Right atrium auricular region (tissue), 2 donors: ENCODE data around the gene KLHL26. TPM values are rescaled to one million over a fixed set of nuclear protein-coding genes. Genes with fewer than 3 reads are reported as not detected.

ENCODE experiments used
- DNase-seq: peaks from one replicate; pipeline ENCODE4 v3.0.0-alpha.2; 2019; ENCODE audit warnings: low spot score
- H3K27ac ChIP-seq, 2 donors: fragments of 200-600 bp; sonication (generic); 1 replicate in 1 of 2; 2 replicates in 1 of 2; pipeline ENCODE4 v1.5.1; 2016 to 2019
- H3K27me3 ChIP-seq, 2 donors: fragments of 200-600 bp; sonication (generic); one replicate each; pipeline versions ENCODE4 v1.5.1 to v1.6.0; 2017 to 2019
- H3K36me3 ChIP-seq: fragments of 200-600 bp; sonication (generic); one replicate; pipeline ENCODE4 v1.5.1; 2016
- H3K4me1 ChIP-seq, 2 donors: fragments of 200-600 bp; sonication (generic); one replicate each; pipeline versions ENCODE4 v1.5.1 to v1.6.0; 2017 to 2019
- H3K4me3 ChIP-seq, 2 donors: fragments of 200-600 bp; sonication (generic); 1 replicate in 1 of 2; 2 replicates in 1 of 2; pipeline ENCODE4 v1.5.1; 2017 to 2019; ENCODE audit warnings: mild to moderate bottlenecking in 1 of 2, moderate library complexity in 1 of 2
- H3K9me3 ChIP-seq, 2 donors: fragments of 200-600 bp; sonication (generic); one replicate each; pipeline ENCODE4 v1.5.1; 2019
- total RNA-seq, 2 donors: library from RNA; depleted of rRNA; stranded (reverse); fragments of >200 nt; gene quantifications; one replicate each; pipeline ENCODE4 v1.1.0, GENCODE V29; 2016
- TF ChIP-seq, protein P1 (sequence below), 2 donors: fragments of 200-600 bp; sonication (generic); IDR thresholded peaks; one replicate each; pipeline ENCODE4 v1.5.1; 2019; ENCODE audit warnings: antibody characterized with exemption in 2 of 2

KLHL26 gene
- total RNA-seq, 2 donors from 2014 or later, result 5.7 to 11.3 TPM

DNA sequence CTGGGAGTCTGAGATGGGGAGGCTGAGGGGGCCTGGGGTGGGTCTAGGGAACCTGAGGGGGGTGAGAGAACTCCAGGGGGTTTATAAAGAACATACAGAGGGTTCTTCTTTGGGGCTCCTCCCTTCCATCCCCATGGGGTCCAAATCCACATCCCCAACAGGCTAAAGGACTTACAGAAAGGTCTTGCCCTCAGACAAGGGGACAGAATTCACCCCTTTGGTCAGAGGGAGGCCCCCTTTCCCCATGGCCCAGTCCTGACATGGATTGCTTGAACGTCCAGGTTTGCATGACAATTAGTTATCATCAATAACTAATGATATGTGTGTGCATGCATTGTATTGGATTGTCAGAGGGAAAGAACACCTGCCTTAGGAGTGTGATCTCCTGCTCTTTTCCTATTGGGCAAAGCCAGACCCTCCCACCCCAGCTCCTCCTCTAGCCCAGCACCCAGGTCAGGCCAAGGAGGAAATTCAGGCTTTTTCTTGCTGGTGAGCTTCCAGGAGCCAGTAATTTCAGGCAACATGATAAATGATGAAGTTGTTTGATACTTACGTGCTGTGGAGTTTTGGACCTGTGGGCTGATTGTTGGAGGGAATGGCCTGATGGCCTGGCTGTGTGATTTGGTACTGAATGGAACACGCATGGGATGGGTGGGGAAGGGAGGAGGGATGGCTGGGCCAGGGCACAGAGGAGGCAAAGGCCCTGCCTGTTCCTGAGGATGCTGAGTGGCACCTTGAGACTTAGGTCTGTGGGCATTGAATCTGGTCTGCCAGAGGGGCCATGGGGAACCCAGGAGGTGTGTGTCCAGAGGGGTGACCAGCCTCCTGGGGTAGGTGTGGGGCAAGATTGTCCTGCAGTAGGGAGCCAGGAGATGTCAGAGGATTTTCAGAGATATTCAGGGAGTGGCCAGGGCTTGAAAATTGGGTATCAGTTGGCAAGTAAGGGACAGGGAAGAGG, 1.1 kb downstream of the KLHL26 start:
- no peaks in the 10 kb centered on the region for H3K36me3 ChIP-seq
- H3K27me3 ChIP-seq, result no peaks in the 10 kb centered on the region
- no peak for DNase-seq
- H3K4me1 ChIP-seq, result peaks cover 0 to 30% of the 10 kb centered on the region in 2 donors
- no peaks in the 10 kb centered on the region for H3K9me3 ChIP-seq
- peak overlapping the region; percentile 78 for H3K4me3 ChIP-seq
- TF ChIP-seq, protein P1, sequence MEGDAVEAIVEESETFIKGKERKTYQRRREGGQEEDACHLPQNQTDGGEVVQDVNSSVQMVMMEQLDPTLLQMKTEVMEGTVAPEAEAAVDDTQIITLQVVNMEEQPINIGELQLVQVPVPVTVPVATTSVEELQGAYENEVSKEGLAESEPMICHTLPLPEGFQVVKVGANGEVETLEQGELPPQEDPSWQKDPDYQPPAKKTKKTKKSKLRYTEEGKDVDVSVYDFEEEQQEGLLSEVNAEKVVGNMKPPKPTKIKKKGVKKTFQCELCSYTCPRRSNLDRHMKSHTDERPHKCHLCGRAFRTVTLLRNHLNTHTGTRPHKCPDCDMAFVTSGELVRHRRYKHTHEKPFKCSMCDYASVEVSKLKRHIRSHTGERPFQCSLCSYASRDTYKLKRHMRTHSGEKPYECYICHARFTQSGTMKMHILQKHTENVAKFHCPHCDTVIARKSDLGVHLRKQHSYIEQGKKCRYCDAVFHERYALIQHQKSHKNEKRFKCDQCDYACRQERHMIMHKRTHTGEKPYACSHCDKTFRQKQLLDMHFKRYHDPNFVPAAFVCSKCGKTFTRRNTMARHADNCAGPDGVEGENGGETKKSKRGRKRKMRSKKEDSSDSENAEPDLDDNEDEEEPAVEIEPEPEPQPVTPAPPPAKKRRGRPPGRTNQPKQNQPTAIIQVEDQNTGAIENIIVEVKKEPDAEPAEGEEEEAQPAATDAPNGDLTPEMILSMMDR (IDR thresholded peaks at IDR 0.05), result peak in 1 of 2 donors; percentile 12
- H3K27ac ChIP-seq, result peak overlapping the region; percentile 90 to 92

DNA sequence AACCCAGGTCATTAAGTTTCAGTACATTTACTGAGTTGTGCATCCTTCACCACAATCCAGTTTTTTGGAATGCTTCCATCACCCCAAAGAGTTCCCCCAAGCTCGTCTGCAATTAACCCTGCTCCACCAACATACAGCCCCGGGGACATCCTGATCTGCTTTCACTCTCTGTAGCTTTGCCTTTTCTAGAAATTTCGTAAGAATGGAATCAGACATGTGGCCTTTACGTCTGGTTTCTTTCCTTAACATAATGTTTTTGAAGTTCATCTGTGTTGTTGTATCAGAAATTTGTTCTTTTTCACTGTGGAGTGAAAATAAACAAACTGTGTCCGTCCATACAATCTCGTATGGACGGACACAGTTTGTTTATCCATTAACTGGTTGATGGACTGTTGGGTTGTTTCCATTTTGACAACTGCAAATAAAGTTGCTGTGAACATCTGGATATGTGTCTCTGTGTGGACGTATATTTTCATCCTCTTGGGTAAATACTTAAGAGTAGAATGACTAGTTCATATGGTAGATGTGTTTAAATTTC, 2.9 kb downstream of the KLHL26 start:
- Histone ChIP-seq H3K4me3 (no peak overlapping the region), H3K27me3 (no peaks in the 10 kb centered on the region), H3K4me1 (peaks cover 0 to 40% of the 10 kb centered on the region in 2 donors), H3K9me3 (no peaks in the 10 kb centered on the region), H3K36me3 (no peaks in the 10 kb centered on the region), H3K27ac (no peak overlapping the region)
- DNase-seq, result no peak
- TF ChIP-seq, protein P1 (IDR thresholded peaks at IDR 0.05), result no peak

DNA sequence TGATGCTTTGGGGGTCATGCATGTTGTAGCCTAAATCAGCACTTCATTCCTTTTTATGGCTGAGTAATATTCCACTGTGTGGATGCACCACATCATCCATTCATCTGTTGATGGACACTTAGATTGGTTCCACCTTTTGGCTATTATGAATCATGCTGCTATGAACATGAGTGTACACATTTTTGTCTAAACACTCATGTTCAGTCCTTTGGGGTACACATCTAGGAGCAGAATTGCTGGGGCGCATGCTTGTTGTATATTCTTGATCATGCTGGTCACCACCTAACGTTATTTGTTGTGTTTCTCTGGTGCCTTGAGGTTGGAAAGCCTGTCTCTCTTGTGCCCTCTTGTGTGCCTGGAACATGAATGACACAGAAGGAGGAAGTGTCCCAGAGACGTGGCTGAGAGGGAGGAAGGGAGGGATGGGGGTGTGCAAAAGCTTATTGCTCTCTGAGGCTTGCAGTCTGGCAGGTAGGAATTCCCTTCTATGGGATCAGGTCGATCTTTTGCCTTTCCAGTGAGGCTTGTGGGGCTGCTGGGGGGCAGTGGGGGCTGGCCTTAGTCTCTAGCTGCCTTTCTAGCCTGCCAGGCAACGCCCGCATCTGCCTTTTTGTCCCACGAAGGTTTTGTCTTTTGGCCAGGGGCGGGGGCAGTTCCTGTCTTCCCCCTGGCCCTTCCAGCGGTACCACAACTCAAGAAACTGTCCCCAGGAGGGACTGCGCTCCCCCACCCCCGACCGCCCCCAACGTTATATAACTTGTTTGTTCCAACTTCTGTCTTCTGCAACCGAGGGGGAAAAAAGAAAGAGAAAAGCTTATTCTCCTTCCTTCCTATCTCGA, 7.6 kb downstream of the KLHL26 start:
- H3K27ac ChIP-seq, result peak overlapping the region; percentile 68 to 76
- peaks cover 0 to 40% of the 10 kb centered on the region in 2 donors for H3K4me1 ChIP-seq
- TF ChIP-seq, protein P1 (IDR thresholded peaks at IDR 0.05), result peak in 1 of 2 donors; percentile 11
- H3K27me3 ChIP-seq, result no peaks in the 10 kb centered on the region
- H3K9me3 ChIP-seq, result no peaks in the 10 kb centered on the region
- DNase-seq, result no peak
- peak overlapping the region in 1 of 2 donors; percentile 22 for H3K4me3 ChIP-seq
- H3K36me3 ChIP-seq, result no peaks in the 10 kb centered on the region

DNA sequence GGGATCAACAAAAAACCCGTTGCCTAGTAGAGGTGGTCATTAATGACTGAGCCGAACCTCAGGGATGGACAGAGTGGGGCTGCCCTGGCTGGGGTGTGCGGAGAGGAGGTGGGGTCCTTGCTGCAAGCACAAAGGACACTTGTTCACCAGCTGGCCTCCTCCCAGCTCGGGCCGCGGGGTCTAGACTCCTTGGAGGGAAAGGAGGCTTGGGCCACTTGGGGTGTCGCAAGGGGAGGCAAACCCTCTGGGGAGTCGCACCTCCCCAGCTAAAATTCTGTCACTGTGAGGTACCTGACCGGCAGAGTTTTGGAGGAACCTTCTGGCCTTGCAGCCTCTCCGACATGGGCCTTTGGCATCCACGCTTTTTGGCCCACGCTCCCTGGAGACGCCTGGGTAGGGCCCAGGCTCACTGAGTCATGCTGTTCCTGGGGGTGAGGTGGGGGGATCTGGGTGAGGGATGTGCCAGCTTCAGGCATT, 8.2 kb downstream of the KLHL26 start:
- DNase-seq, result no peak
- TF ChIP-seq, protein P1 (IDR thresholded peaks at IDR 0.05), result no peak
- Histone ChIP-seq H3K4me3 (peak overlapping the region in 1 of 2 donors; percentile 22), H3K36me3 (no peaks in the 10 kb centered on the region), H3K4me1 (peaks cover 0 to 47% of the 10 kb centered on the region in 2 donors), H3K27me3 (no peaks in the 10 kb centered on the region), H3K9me3 (no peaks in the 10 kb centered on the region), H3K27ac (peak overlapping the region; percentile 68 to 76)

DNA sequence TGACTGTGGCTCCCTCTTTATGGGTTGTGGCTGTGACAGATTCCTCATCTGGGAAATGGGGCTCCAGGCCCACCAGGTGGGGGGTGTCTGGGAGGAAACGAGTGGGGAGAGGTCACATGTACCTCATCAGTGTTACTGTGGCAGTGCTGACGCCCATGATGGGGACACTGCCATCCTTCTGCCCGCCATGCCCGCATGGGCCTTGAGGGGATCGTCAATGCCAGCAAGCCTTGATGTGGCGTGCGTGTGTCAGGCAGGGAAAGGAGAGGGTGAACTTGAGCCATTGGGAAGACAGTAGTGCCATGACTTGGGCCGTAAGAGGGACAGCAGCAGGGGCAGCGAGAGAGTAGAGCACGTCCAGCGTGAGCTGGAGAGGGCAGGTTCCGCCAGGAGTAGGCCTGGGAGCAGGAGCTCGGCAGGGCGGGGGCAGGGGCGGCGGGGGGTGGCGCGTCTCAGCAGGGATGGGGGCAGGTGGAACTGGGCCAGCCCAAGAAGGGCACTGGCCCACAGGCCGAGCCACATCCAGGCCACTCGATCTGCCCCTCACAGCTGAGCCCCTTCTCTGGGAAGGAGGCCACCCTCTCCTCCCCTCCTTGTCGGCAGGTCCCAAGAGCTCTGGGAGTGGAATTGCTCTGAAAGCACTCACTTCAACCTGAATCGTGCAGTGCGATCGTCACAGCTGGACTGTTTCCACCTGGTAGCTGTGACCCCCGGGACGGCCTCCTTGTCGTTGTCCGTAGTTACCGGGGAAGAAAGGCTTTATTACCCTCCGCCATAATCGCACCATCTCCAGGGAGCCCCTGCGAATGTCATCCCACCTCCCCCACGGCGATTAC, 9.9 kb downstream of the KLHL26 start:
- Histone ChIP-seq H3K27ac (peak overlapping the region; percentile 76 to 87), H3K9me3 (no peaks in the 10 kb centered on the region)
- TF ChIP-seq, protein P1 (IDR thresholded peaks at IDR 0.05), result no peak

More for the DNA sequence above, 9.9 kb downstream of the KLHL26 start:
- no peaks in the 10 kb centered on the region for H3K27me3 ChIP-seq
- peaks cover 0 to 64% of the 10 kb centered on the region in 2 donors for H3K4me1 ChIP-seq
- H3K36me3 ChIP-seq, result no peaks in the 10 kb centered on the region
- no peak for DNase-seq
- H3K4me3 ChIP-seq, result no peak overlapping the region
